HepG2 (cell line): ENCODE data around the gene NUP93.

Experiments
- HNF4A ChIP-seq: sonication (generic); formaldehyde crosslinking; IDR thresholded peaks from 2 replicates; pipeline ENCODE4 v1.4.0; 2020; ENCODE audit warnings: missing genetic modification reagents
- NFE2 ChIP-seq: sonication (generic); formaldehyde crosslinking; IDR thresholded peaks from 2 replicates; pipeline ENCODE4 v1.4.0; 2020; ENCODE audit warnings: missing genetic modification reagents
- NR2C2 ChIP-seq: sonication (generic); formaldehyde crosslinking; IDR thresholded peaks from 2 replicates; pipeline ENCODE4 v1.4.0; 2020; ENCODE audit warnings: missing genetic modification reagents, mild to moderate bottlenecking, moderate library complexity, borderline replicate concordance
- POLR2AphosphoS5 ChIP-seq: IDR thresholded peaks from 2 replicates; pipeline ENCODE4 v1.6.1; 2012; ENCODE audit warnings: low read depth, low read length
- RAD21 ChIP-seq: fragments of 450-650 bp; formaldehyde crosslinking; IDR thresholded peaks from 2 replicates; pipeline ENCODE4 v1.5.0; 2020; ENCODE audit warnings: mild to moderate bottlenecking
- SMARCC2 ChIP-seq: fragments of 450-650 bp; IDR thresholded peaks from 2 replicates; pipeline ENCODE4 v1.6.1; 2017; ENCODE audit warnings: antibody characterized with exemption, mild to moderate bottlenecking
- SRF ChIP-seq: IDR thresholded peaks from 2 replicates; pipeline ENCODE4 v1.6.1; 2011; ENCODE audit warnings: mild to moderate bottlenecking, low read depth, low read length, moderate library complexity
- TAF1 ChIP-seq: sonication (generic); formaldehyde crosslinking; IDR thresholded peaks from 2 replicates; pipeline ENCODE4 v1.4.0; 2020; ENCODE audit warnings: missing genetic modification reagents
- ZFX ChIP-seq: sonication (generic); formaldehyde crosslinking; IDR thresholded peaks from 2 replicates; pipeline ENCODE4 v1.4.0; 2020; ENCODE audit warnings: mild to moderate bottlenecking, low read depth, missing genetic modification reagents, moderate library complexity
- TF ChIP-seq, protein P1 (sequence below): IDR thresholded peaks from 2 replicates; pipeline ENCODE4 v1.6.1; 2016; ENCODE audit warnings: control low read depth
- TF ChIP-seq, protein P2 (sequence below): sonication (generic); formaldehyde crosslinking; IDR thresholded peaks from 2 replicates; pipeline ENCODE4 v1.5.1; 2020; ENCODE audit warnings: mild to moderate bottlenecking, missing genetic modification reagents

DNA sequence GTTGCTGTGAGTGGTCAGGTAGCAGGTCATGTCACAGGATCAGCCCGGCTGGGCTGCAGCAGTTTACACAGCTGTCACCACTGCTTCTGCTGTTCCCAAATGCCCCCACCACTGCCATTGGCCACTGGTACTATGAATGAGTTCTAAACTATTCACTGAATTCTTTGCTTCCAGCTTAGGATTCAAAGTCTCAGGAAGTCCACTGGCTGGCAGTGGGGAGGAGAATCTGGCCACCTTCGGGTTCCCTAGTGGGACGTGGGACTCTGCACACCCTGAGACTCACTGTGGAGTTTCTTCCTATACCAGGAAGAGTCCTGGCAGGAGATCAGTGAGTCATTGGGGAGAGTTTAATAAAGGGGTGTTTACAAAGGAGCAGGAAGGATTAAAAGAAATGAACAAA is 40.8 kb upstream of the NUP93 start:
- TF ChIP-seq TAF1 (no peak), SMARCC2 (no peak), NFE2 (CRISPR knock-in tag) (no peak), NR2C2 (CRISPR knock-in tag) (no peak), SRF (no peak), POLR2AphosphoS5 (no peak), ZFX (no peak), RAD21 (CRISPR knock-in tag) (no peak), HNF4A (no peak)
- TF ChIP-seq, protein P1, sequence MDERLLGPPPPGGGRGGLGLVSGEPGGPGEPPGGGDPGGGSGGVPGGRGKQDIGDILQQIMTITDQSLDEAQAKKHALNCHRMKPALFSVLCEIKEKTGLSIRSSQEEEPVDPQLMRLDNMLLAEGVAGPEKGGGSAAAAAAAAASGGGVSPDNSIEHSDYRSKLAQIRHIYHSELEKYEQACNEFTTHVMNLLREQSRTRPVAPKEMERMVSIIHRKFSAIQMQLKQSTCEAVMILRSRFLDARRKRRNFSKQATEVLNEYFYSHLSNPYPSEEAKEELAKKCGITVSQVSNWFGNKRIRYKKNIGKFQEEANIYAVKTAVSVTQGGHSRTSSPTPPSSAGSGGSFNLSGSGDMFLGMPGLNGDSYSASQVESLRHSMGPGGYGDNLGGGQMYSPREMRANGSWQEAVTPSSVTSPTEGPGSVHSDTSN (CRISPR knock-in tag), result no peak
- TF ChIP-seq, protein P2, sequence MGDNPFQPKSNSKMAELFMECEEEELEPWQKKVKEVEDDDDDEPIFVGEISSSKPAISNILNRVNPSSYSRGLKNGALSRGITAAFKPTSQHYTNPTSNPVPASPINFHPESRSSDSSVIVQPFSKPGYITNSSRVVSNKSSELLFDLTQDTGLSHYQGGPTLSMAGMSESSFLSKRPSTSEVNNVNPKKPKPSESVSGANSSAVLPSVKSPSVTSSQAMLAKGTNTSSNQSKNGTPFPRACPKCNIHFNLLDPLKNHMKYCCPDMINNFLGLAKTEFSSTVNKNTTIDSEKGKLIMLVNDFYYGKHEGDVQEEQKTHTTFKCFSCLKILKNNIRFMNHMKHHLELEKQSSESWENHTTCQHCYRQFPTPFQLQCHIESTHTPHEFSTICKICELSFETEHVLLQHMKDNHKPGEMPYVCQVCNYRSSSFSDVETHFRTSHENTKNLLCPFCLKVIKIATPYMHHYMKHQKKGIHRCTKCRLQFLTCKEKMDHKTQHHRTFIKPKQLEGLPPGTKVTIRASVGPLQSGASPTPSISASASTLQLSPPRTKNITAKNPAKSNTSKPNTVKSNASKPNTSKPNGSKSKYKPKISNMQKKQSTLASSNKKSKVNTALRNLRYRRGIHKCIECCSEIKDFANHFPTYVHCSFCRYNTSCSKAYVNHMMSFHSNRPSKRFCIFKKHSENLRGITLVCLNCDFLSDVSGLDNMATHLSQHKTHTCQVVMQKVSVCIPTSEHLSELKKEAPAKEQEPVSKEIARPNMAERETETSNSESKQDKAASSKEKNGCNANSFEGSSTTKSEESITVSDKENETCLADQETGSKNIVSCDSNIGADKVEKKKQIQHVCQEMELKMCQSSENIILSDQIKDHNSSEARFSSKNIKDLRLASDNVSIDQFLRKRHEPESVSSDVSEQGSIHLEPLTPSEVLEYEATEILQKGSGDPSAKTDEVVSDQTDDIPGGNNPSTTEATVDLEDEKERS (CRISPR knock-in tag), result no peak
